HFFc6 (cell line): Measurements from ENCODE around the gene DLG1. TPM values are rescaled to one million over a fixed set of nuclear protein-coding genes. Genes with fewer than 3 reads are reported as not detected.

Source experiments
- DNase-seq: peaks from one replicate; pipeline ENCODE4 v3.0.0-alpha.2; 2018
- H3K27ac Mint-ChIP-seq: 2 replicates; pipeline ENCODE4 v1.8.0; 2020; ENCODE audit warnings: mild to moderate bottlenecking, mixed read lengths
- H3K27me3 Mint-ChIP-seq: 2 replicates; pipeline ENCODE4 v1.8.0; 2021; ENCODE audit warnings: mild to moderate bottlenecking, moderate library complexity, mixed read lengths; ENCODE audit not compliant: insufficient read depth
- H3K36me3 Mint-ChIP-seq: 2 replicates; pipeline ENCODE4 v1.8.0; 2021; ENCODE audit warnings: low read depth, mixed read lengths
- H3K4me1 Mint-ChIP-seq: 2 replicates; pipeline ENCODE4 v1.8.0; 2020; ENCODE audit warnings: low read depth, mixed read lengths
- H3K4me3 Mint-ChIP-seq: 2 replicates; pipeline ENCODE4 v1.8.0; 2020; ENCODE audit warnings: mild to moderate bottlenecking, moderate library complexity, mixed read lengths
- H3K9me3 Mint-ChIP-seq: 2 replicates; pipeline ENCODE4 v1.8.0; 2020; ENCODE audit warnings: mild to moderate bottlenecking, mixed read lengths
- total RNA-seq, 6 experiments: library from RNA; stranded (reverse); fragmentation: NEBNext Ultra II Directional; extraction: Animal tissue kit (Norgen Biotek cat#: 25700); gene quantifications; 2 replicates in 1 of 6; 3 replicates in 5 of 6; pipeline ENCODE4 v1.2.3, GENCODE V29; 2021
- TF ChIP-seq, protein P1 (sequence below): fragments of 200-600 bp; sonication (generic); IDR thresholded peaks from 2 replicates; pipeline ENCODE4 v1.5.0; 2021; ENCODE audit warnings: antibody characterized with exemption, mild to moderate bottlenecking

The DLG1 gene
- total RNA-seq, 6 experiments from 2014 or later: 64.8 to 82.5 (median 74.7) TPM

GRCh38 chr3:197175503-197175902, 122.9 kb downstream of the DLG1 start:
- Mint-ChIP-seq H3K4me1 (peaks cover 28% of the 10 kb centered on the region), H3K27me3 (peaks cover 2% of the 10 kb centered on the region), H3K9me3 (no peaks in the 10 kb centered on the region), H3K27ac (no peak overlapping the region), H3K36me3 (peaks cover 15% of the 10 kb centered on the region), H3K4me3 (no peak overlapping the region)
- DNase-seq: no peak
- TF ChIP-seq, protein P1, sequence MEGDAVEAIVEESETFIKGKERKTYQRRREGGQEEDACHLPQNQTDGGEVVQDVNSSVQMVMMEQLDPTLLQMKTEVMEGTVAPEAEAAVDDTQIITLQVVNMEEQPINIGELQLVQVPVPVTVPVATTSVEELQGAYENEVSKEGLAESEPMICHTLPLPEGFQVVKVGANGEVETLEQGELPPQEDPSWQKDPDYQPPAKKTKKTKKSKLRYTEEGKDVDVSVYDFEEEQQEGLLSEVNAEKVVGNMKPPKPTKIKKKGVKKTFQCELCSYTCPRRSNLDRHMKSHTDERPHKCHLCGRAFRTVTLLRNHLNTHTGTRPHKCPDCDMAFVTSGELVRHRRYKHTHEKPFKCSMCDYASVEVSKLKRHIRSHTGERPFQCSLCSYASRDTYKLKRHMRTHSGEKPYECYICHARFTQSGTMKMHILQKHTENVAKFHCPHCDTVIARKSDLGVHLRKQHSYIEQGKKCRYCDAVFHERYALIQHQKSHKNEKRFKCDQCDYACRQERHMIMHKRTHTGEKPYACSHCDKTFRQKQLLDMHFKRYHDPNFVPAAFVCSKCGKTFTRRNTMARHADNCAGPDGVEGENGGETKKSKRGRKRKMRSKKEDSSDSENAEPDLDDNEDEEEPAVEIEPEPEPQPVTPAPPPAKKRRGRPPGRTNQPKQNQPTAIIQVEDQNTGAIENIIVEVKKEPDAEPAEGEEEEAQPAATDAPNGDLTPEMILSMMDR: no peak

- Mint-ChIP-seq H3K9me3 (no peaks in the 10 kb centered on the region), H3K4me1 (peaks cover 31% of the 10 kb centered on the region), H3K4me3 (no peak overlapping the region), H3K36me3 (peaks cover 20% of the 10 kb centered on the region), H3K27me3 (peaks cover 2% of the 10 kb centered on the region), H3K27ac (no peak overlapping the region)
- DNase-seq: no peak
- TF ChIP-seq, protein P1: no peak
These were observed 123.5 kb downstream of the DLG1 start for GRCh38 chr3:197174927-197175326.

DNA sequence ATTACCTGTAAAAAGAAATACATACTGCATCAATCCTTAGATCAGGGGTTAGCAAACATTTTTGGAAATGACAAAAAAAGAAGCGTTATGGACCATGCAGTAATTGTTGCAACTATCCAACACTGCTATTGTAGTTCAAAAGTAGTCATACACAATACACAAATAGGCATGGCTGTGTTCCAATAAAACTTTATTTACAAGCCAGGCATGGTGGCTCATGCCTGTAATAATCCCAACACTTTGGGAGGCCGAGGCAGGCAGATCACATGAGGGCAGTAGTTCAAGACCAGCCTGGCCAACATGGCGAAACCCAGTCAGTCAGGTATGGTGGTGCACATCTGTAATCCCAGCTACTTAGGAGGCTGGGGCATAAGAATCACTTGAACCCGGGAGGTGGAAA, 124.8 kb downstream of the DLG1 start:
- Mint-ChIP-seq H3K27me3 (peaks cover 2% of the 10 kb centered on the region), H3K4me3 (no peak overlapping the region), H3K27ac (no peak overlapping the region), H3K4me1 (peaks cover 40% of the 10 kb centered on the region), H3K36me3 (peaks cover 24% of the 10 kb centered on the region), H3K9me3 (no peaks in the 10 kb centered on the region)
- TF ChIP-seq, protein P1: no peak
- DNase-seq: no peak

- Mint-ChIP-seq H3K9me3 (no peaks in the 10 kb centered on the region), H3K4me1 (peaks cover 47% of the 10 kb centered on the region), H3K27me3 (peaks cover 2% of the 10 kb centered on the region), H3K27ac (peak overlapping the region; percentile 32), H3K36me3 (peaks cover 18% of the 10 kb centered on the region), H3K4me3 (no peak overlapping the region)
- peak; percentile 44 for DNase-seq
- TF ChIP-seq, protein P1: no peak
These were observed 126.8 kb downstream of the DLG1 start for GRCh38 chr3:197171481-197172067.

GRCh38 chr3:197169028-197169427, 129.4 kb downstream of the DLG1 start:
- no peak for DNase-seq
- TF ChIP-seq, protein P1: no peak
- H3K36me3 Mint-ChIP-seq: peaks cover 32% of the 10 kb centered on the region
- no peaks in the 10 kb centered on the region for H3K9me3 Mint-ChIP-seq
- no peak overlapping the region for H3K4me3 Mint-ChIP-seq
- peaks cover 47% of the 10 kb centered on the region for H3K4me1 Mint-ChIP-seq
- H3K27me3 Mint-ChIP-seq: peaks cover 2% of the 10 kb centered on the region
- peak overlapping the region; percentile 55; the same call in 1 of the 2 replicates for H3K27ac Mint-ChIP-seq
